ENCODE data around the gene PTPRM. TPM values are rescaled to one million over a fixed set of nuclear protein-coding genes. Genes with fewer than 3 reads are reported as not detected.

The PTPRM gene
- total and polyA plus RNA-seq, 4 donors: 9.2 to 23.0 (median 12.7) TPM

DNA sequence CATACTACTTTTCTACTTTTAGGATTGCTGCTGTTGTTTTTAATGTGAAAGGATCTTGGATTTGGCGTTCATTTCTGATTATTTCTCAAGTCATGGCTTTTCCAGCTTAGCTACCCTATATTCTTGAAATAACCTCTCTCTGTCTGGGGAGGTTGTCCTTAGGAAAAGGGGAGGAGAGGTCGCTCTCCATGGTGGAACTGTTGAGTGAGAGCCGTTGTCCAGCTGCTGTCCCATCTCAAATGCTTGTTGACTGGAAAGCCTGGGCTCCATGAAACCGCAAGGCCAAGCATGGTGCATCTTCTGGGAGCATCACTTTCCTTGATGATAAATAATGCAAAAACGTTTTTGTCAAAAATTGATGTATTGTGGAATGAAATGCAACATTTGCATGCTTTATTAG is 563.0 kb downstream of the PTPRM start:
- TF ChIP-seq, protein P1, sequence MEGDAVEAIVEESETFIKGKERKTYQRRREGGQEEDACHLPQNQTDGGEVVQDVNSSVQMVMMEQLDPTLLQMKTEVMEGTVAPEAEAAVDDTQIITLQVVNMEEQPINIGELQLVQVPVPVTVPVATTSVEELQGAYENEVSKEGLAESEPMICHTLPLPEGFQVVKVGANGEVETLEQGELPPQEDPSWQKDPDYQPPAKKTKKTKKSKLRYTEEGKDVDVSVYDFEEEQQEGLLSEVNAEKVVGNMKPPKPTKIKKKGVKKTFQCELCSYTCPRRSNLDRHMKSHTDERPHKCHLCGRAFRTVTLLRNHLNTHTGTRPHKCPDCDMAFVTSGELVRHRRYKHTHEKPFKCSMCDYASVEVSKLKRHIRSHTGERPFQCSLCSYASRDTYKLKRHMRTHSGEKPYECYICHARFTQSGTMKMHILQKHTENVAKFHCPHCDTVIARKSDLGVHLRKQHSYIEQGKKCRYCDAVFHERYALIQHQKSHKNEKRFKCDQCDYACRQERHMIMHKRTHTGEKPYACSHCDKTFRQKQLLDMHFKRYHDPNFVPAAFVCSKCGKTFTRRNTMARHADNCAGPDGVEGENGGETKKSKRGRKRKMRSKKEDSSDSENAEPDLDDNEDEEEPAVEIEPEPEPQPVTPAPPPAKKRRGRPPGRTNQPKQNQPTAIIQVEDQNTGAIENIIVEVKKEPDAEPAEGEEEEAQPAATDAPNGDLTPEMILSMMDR (IDR thresholded peaks at IDR 0.05; ENCODE audit: low read depth, low read length, missing input control): no peak
- no peak for TF ChIP-seq FOXA2 (IDR thresholded peaks at IDR 0.05)
- no peak for TF ChIP-seq FOXA1 (IDR thresholded peaks at IDR 0.05)
- TF ChIP-seq EGR1 (IDR thresholded peaks at IDR 0.05; ENCODE audit: low read depth in 2 of 2): no peak
- TF ChIP-seq REST (IDR thresholded peaks at IDR 0.05): no peak
- no peaks in the 10 kb centered on the region for H3K27me3 ChIP-seq (ENCODE audit: control insufficient read depth in 4 of 4, insufficient read depth in 4 of 4, low read length in 3 of 4)
- DNase-seq (ENCODE audit: low spot score): no peak
- H3K4me3 ChIP-seq (ENCODE audit: low read depth in 1 of 3, low read length in 3 of 3): no peak overlapping the region
- H3K36me3 ChIP-seq (ENCODE audit: control insufficient read depth in 4 of 4, insufficient read depth in 3 of 4, low read depth in 1 of 4, low read length in 3 of 4): no peaks in the 10 kb centered on the region
- 86% methylated on average over 5 of the region's 5 CpGs for WGBS
- no peak overlapping the region for H3K9ac ChIP-seq (ENCODE audit: low read depth in 1 of 2, low read length in 2 of 2)
- H3K9me3 ChIP-seq (ENCODE audit: control insufficient read depth in 4 of 4, low read length in 3 of 4): no peaks in the 10 kb centered on the region
- H3K4me1 ChIP-seq (ENCODE audit: control insufficient read depth in 4 of 4, insufficient read depth in 4 of 4, low read length in 3 of 4): no peaks in the 10 kb centered on the region
- H3K27ac ChIP-seq (ENCODE audit: low read depth in 1 of 2, low read length in 2 of 2): no peak overlapping the region

DNA sequence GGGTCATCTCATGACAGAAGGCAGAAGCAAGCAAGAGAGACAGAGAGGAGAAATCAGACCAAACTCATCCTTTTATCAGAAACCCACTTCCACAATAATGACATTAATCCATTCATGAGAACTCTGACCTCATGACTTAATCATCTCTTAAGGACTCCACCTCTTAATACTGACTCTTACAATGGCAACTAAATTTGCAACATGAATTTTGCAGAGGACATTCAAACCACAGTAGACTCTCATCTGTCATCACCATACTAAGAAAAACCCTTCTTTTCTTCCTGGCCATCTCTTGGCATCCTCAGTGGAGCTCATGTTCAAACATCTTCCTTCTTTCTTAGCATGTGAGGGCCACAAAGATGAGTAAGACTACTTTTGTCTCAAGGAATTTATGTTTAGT is 565.9 kb downstream of the PTPRM start:
- no peak for DNase-seq (ENCODE audit: low spot score)
- H3K27ac ChIP-seq (ENCODE audit: low read depth in 1 of 2, low read length in 2 of 2): no peak overlapping the region
- no peaks in the 10 kb centered on the region for H3K4me1 ChIP-seq (ENCODE audit: control insufficient read depth in 4 of 4, insufficient read depth in 4 of 4, low read length in 3 of 4)
- no peaks in the 10 kb centered on the region for H3K9me3 ChIP-seq (ENCODE audit: control insufficient read depth in 4 of 4, low read length in 3 of 4)
- TF ChIP-seq, protein P2, sequence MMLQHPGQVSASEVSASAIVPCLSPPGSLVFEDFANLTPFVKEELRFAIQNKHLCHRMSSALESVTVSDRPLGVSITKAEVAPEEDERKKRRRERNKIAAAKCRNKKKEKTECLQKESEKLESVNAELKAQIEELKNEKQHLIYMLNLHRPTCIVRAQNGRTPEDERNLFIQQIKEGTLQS (IDR thresholded peaks at IDR 0.05): no peak
- TF ChIP-seq YY1 (IDR thresholded peaks at IDR 0.05) (no peak), HNF4G (IDR thresholded peaks at IDR 0.05) (no peak), EGR1 (IDR thresholded peaks at IDR 0.05; ENCODE audit: low read depth in 2 of 2) (no peak), REST (IDR thresholded peaks at IDR 0.05) (no peak), HNF4A (conservative IDR thresholded peaks at IDR 0.05) (no peak), RXRA (IDR thresholded peaks at IDR 0.05) (no peak), FOXA1 (IDR thresholded peaks at IDR 0.05) (no peak), RAD21 (IDR thresholded peaks at IDR 0.05) (no peak), ZBTB33 (IDR thresholded peaks at IDR 0.05) (no peak), NR2F2 (IDR thresholded peaks at IDR 0.05) (no peak), JUND (IDR thresholded peaks at IDR 0.05) (no peak), FOXA2 (IDR thresholded peaks at IDR 0.05) (no peak)
- TF ChIP-seq, protein P1 (IDR thresholded peaks at IDR 0.05; ENCODE audit: low read depth, low read length, missing input control): no peak
- TF ChIP-seq, protein P3, sequence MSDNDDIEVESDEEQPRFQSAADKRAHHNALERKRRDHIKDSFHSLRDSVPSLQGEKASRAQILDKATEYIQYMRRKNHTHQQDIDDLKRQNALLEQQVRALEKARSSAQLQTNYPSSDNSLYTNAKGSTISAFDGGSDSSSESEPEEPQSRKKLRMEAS (IDR thresholded peaks at IDR 0.05): no peak
- H3K36me3 ChIP-seq (ENCODE audit: control insufficient read depth in 4 of 4, insufficient read depth in 3 of 4, low read depth in 1 of 4, low read length in 3 of 4): no peaks in the 10 kb centered on the region
- H3K27me3 ChIP-seq (ENCODE audit: control insufficient read depth in 4 of 4, insufficient read depth in 4 of 4, low read length in 3 of 4): no peaks in the 10 kb centered on the region
- H3K4me3 ChIP-seq (ENCODE audit: low read depth in 1 of 3, low read length in 3 of 3): no peak overlapping the region
- no peak overlapping the region for H3K9ac ChIP-seq (ENCODE audit: low read depth in 1 of 2, low read length in 2 of 2)
